Ovary (tissue), 9 donors: ENCODE results near the gene CLEC18A. TPM values are rescaled to one million over a fixed set of nuclear protein-coding genes. Genes with fewer than 3 reads are reported as not detected.

Experiments used
- DNase-seq, 5 donors: peaks; one replicate each; pipeline ENCODE4 v3.0.0-alpha.2; 2019 to 2020
- H3K27ac ChIP-seq, 2 donors: fragments of 200-600 bp; one replicate each; pipeline versions ENCODE4 v1.5.1 to v1.8.0; 2019 to 2022
- H3K27me3 ChIP-seq: fragments of 200-600 bp; one replicate; pipeline ENCODE4 v1.8.0; 2022
- H3K36me3 ChIP-seq: fragments of 200-600 bp; sonication (generic); one replicate; pipeline ENCODE4 v1.5.1; 2019
- H3K4me1 ChIP-seq: one replicate; pipeline ENCODE4 v1.8.1; 2013; ENCODE audit warnings: mild to moderate bottlenecking, moderate library complexity; ENCODE audit not compliant: insufficient read depth
- H3K4me3 ChIP-seq: fragments of 200-600 bp; sonication (generic); one replicate; pipeline ENCODE4 v1.5.1; 2017
- H3K9me3 ChIP-seq, 2 donors: fragments of 200-600 bp in 1 of 2; sonication (generic) in 1 of 2; one replicate each; pipeline versions ENCODE4 v1.5.1 to v1.8.1; 2013 to 2019; ENCODE audit warnings: mild to moderate bottlenecking in 1 of 2, moderate library complexity in 1 of 2
- EP300 ChIP-seq: sonication (generic); formaldehyde crosslinking; IDR thresholded peaks from one replicate; pipeline ENCODE4 v1.6.1; 2017; ENCODE audit warnings: antibody characterized with exemption
- POLR2A ChIP-seq: fragments of 450-650 bp; IDR thresholded peaks from one replicate; pipeline ENCODE4 v1.6.1; 2017; ENCODE audit warnings: antibody characterized with exemption, mild to moderate bottlenecking, moderate library complexity
- WGBS, 3 donors: extraction: QIAGEN DNeasy Blood & Tissue Kit in 1 of 3; methylation state at CpG; one replicate each; pipeline versions ENCODE4 v1.1.5 to v1.1.7; 2013 to 2017; 5-methylcytosine and 5-hydroxymethylcytosine counted together
- intact Hi-C, 4 donors: fragments of 100-400 bp; cut with DNase I; formaldehyde crosslinking; loops; one replicate each; pipeline versions ENCODE4 v1.11.0 to v1.15.1; 2022 to 2023
- polyA plus RNA-seq, 2 donors: library from polyadenylated mRNA; stranded (reverse); fragments of 200-250 nt in 1 of 2; fragments of 350-450 nt in 1 of 2; fragmentation: Illumina TruSeq in 1 of 2; extraction: RNeasy Lipid Tissue Mini Kit (QIAGEN cat#74804) in 1 of 2; gene quantifications; one replicate each; pipeline ENCODE4 v1.2.3, GENCODE V29; 2013 to 2014
- total RNA-seq, 7 donors: library from RNA; depleted of rRNA in 2 of 7; stranded (reverse); fragments of >200 nt in 2 of 7; fragmentation: NEBNext Ultra II Directional in 3 of 7; extraction: Animal tissue kit (Norgen Biotek cat#: 25700) in 3 of 7; gene quantifications; one replicate each; pipeline versions ENCODE4 v1.1.0 to v1.2.4, GENCODE V29; 2016 to 2023
- TF ChIP-seq, protein P1 (sequence below), 3 donors: fragments of 450-650 bp in 2 of 3; fragments of 200-600 bp in 1 of 3; IDR thresholded peaks; one replicate each; pipeline versions ENCODE4 v1.5.1 to v1.8.0; 2016 to 2022; ENCODE audit warnings: antibody characterized with exemption in 3 of 3, mild to moderate bottlenecking in 1 of 3
- donor health status: DM: no; HTN: no; CAD: no; lungs with moderate emphysema.
- donor health status: DM: no; HTN: no; CAD: no.
- donor health status: Bipolar disorder and iron deficiency.
- donor health status: DM: yes; HTN: yes; CAD: no.
- donor health status: DM: no; HTN: no; CAD: no.
- donor health status: DM: yes; HTN: yes; CAD: no.

The CLEC18A gene
- total and polyA plus RNA-seq, 9 donors = 0.12 to 1.5 (median 0.43) TPM; not detected in 1

DNA sequence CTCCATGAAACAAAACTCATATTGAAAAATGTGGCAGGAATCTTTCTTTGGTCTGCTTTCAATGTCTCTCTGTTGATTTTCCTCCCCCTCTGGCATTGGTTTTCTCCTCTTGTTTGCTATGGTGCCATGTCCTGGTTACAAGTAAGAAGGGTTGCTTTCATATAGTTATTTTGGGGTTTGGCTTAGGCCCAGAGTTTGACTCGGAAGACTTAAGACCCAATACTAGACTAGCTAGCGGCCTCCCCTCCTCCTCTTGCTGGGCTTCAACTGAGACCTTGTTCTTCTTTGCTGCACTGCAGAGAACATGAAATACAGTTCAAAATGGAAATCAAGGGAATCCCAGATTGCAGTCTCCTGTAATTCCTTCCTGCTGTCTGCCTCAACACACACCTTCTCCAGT is 30.0 kb upstream of the CLEC18A start:
- H3K36me3 ChIP-seq = no peaks in the 10 kb centered on the region
- H3K9me3 ChIP-seq = no peaks in the 10 kb centered on the region
- H3K27me3 ChIP-seq = no peaks in the 10 kb centered on the region
- H3K4me1 ChIP-seq = peaks cover 9% of the 10 kb centered on the region
- no peak overlapping the region for H3K4me3 ChIP-seq
- intact Hi-C loops = loop anchor here in 2 of 4 donors (10.0 kb wide), 2 partner anchors 56 to 526 kb away; no protein-coding TSS in a partner anchor
- no peak overlapping the region for H3K27ac ChIP-seq
- TF ChIP-seq POLR2A (no peak), EP300 (no peak)
- TF ChIP-seq, protein P1, sequence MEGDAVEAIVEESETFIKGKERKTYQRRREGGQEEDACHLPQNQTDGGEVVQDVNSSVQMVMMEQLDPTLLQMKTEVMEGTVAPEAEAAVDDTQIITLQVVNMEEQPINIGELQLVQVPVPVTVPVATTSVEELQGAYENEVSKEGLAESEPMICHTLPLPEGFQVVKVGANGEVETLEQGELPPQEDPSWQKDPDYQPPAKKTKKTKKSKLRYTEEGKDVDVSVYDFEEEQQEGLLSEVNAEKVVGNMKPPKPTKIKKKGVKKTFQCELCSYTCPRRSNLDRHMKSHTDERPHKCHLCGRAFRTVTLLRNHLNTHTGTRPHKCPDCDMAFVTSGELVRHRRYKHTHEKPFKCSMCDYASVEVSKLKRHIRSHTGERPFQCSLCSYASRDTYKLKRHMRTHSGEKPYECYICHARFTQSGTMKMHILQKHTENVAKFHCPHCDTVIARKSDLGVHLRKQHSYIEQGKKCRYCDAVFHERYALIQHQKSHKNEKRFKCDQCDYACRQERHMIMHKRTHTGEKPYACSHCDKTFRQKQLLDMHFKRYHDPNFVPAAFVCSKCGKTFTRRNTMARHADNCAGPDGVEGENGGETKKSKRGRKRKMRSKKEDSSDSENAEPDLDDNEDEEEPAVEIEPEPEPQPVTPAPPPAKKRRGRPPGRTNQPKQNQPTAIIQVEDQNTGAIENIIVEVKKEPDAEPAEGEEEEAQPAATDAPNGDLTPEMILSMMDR (IDR thresholded peaks at IDR 0.05) = no peak
- peak in 1 of 5 donors; percentile 1 for DNase-seq
- WGBS, 3 donors = 73 to 82% (median 74%) methylated on average over 2 of the region's 2 CpGs

GRCh38 chr16:69922200-69922599 is 28.9 kb upstream of the CLEC18A start:
- Histone ChIP-seq H3K4me3 (no peak overlapping the region), H3K36me3 (no peaks in the 10 kb centered on the region), H3K9me3 (no peaks in the 10 kb centered on the region), H3K4me1 (peaks cover 12% of the 10 kb centered on the region), H3K27me3 (no peaks in the 10 kb centered on the region), H3K27ac (no peak overlapping the region)
- 73 to 82% (median 79%) methylated on average over 6 of the region's 6 CpGs for WGBS, 3 donors
- intact Hi-C loops = loop anchor here in 2 of 4 donors (10.0 kb wide), 2 partner anchors 57 to 527 kb away; no protein-coding TSS in a partner anchor
- TF ChIP-seq, protein P1 (IDR thresholded peaks at IDR 0.05) = no peak
- no peak for TF ChIP-seq EP300
- TF ChIP-seq POLR2A = no peak
- DNase-seq = peak in 1 of 5 donors; percentile 23

GRCh38 chr16:69924041-69924775 is 26.9 kb upstream of the CLEC18A start:
- peak in 1 of 5 donors; percentile 54 for DNase-seq
- Histone ChIP-seq H3K4me3 (no peak overlapping the region), H3K27ac (peak overlapping the region; percentile 87 to 90), H3K4me1 (peaks cover 11% of the 10 kb centered on the region), H3K9me3 (no peaks in the 10 kb centered on the region), H3K27me3 (no peaks in the 10 kb centered on the region), H3K36me3 (no peaks in the 10 kb centered on the region)
- TF ChIP-seq, protein P1 (IDR thresholded peaks at IDR 0.05) = no peak
- TF ChIP-seq EP300 (no peak), POLR2A (no peak)
- 50 to 62% (median 55%) methylated on average over 11 of the region's 11 CpGs for WGBS, 3 donors
- intact Hi-C loops = loop anchor here in 2 of 4 donors (10.0 kb wide), 2 partner anchors 59 to 529 kb away; no protein-coding TSS in a partner anchor

DNA sequence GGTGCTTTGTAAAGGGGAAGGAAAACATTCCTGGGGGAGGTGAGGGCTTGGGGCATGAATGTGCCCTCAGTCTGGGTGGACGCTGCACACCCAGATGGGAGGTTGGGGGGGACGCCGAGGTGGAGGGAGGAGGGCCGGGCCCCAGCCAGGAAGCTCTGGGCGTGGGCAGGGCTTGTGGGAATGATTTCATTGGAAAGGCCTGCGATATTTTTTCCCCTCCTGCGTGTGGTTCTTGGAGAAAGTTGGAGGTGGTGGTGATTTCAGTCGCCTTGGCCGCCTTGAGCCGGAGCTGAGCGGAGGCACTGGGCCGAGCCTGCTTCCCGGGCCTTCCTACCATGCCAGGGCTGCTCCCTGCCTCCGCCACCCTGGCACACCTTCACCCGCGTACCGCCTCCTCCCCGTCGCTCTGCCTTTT is 26.4 kb upstream of the CLEC18A start:
- intact Hi-C loops = loop anchor here in 3 of 4 donors (5.0 to 10.0 kb wide), 3 partner anchors 60 to 530 kb away; no protein-coding TSS in a partner anchor
- Histone ChIP-seq H3K36me3 (no peaks in the 10 kb centered on the region), H3K4me3 (peak overlapping the region; percentile 29), H3K27me3 (no peaks in the 10 kb centered on the region), H3K27ac (peak overlapping the region; percentile 87 to 90), H3K4me1 (peaks cover 11% of the 10 kb centered on the region), H3K9me3 (no peaks in the 10 kb centered on the region)
- TF ChIP-seq, protein P1 (IDR thresholded peaks at IDR 0.05) = no peak
- TF ChIP-seq EP300 = no peak
- peak; percentile 49 for TF ChIP-seq POLR2A
- WGBS, 3 donors = 3 to 12% (median 6%) methylated on average over 19 of the region's 19 CpGs
- DNase-seq = peak; percentile 79 to 87 (median 81)
